Activated CD8-positive, alpha-beta memory T cell treated with anti-CD3 and anti-CD28 coated beads, Interleukin-2, amount 50 U/mL, for 1 hour (primary cell): ENCODE data around the gene SNRNP48.

Experiments
- DNase-seq: peaks from one replicate; pipeline ENCODE4 v3.0.0-alpha.2; 2020; ENCODE audit errors: extremely low read depth

Gene SNRNP48

GRCh38 chr6:7593229-7593628 lies 3.2 kb downstream of the SNRNP48 start:
- no peak for DNase-seq

- no peak for DNase-seq
Observed at GRCh38 chr6:7594579-7595125, 4.7 kb downstream of the SNRNP48 start.

- DNase-seq = no peak
Observed at GRCh38 chr6:7604003-7604402, 14.0 kb downstream of the SNRNP48 start.

- no peak for DNase-seq
Observed at GRCh38 chr6:7604506-7604905, 14.5 kb downstream of the SNRNP48 start.

GRCh38 chr6:7615611-7616383 lies 25.8 kb downstream of the SNRNP48 start:
- DNase-seq = no peak

- no peak for DNase-seq
Observed at GRCh38 chr6:7617801-7618764, 28.1 kb downstream of the SNRNP48 start.

- DNase-seq = no peak
Observed at GRCh38 chr6:7621761-7622160, 31.8 kb downstream of the SNRNP48 start.

- no peak for DNase-seq
Observed at GRCh38 chr6:7624796-7625710, 35.1 kb downstream of the SNRNP48 start.

GRCh38 chr6:7628479-7628878 lies 38.5 kb downstream of the SNRNP48 start:
- DNase-seq = no peak

- no peak for DNase-seq
Observed at GRCh38 chr6:7628909-7629308, 38.9 kb downstream of the SNRNP48 start.

- no peak for DNase-seq
Observed at GRCh38 chr6:7629321-7629720, 39.3 kb downstream of the SNRNP48 start.

- DNase-seq = no peak
Observed at GRCh38 chr6:7630792-7631191, 40.8 kb downstream of the SNRNP48 start.

- no peak for DNase-seq
Observed at GRCh38 chr6:7631466-7631865, 41.5 kb downstream of the SNRNP48 start.

GRCh38 chr6:7632501-7633290 lies 42.7 kb downstream of the SNRNP48 start:
- DNase-seq = no peak

- DNase-seq = no peak
Observed at GRCh38 chr6:7633361-7633760, 43.4 kb downstream of the SNRNP48 start.

- no peak for DNase-seq
Observed at GRCh38 chr6:7636151-7636550, 46.2 kb downstream of the SNRNP48 start.

- DNase-seq = no peak
Observed at GRCh38 chr6:7637533-7637932, 47.5 kb downstream of the SNRNP48 start.

- no peak for DNase-seq
Observed at GRCh38 chr6:7639427-7639826, 49.4 kb downstream of the SNRNP48 start.

GRCh38 chr6:7640016-7640415 lies 50.0 kb downstream of the SNRNP48 start:
- DNase-seq = no peak
